Keratinocyte (primary cell): ENCODE results near the gene KCTD14. TPM values are rescaled to one million over a fixed set of nuclear protein-coding genes. Genes with fewer than 3 reads are reported as not detected.

Source experiments
- DNase-seq: peaks from one replicate; pipeline ENCODE4 v3.0.0-alpha.2; 2011; ENCODE audit warnings: low read depth, missing footprints, low spot score
- FAIRE-seq: peaks from 2 replicates; lab custom pipeline; 2011; peaks lifted over from hg19 to GRCh38; lab: Jason Lieb, UNC
- H2AFZ ChIP-seq: 2 replicates; pipeline ENCODE4 v1.6.0; 2012; ENCODE audit warnings: low read length, control low read depth, inconsistent platforms; ENCODE audit not compliant: control insufficient read depth
- H3K27ac ChIP-seq: 2 replicates; pipeline ENCODE4 v1.5.1; 2011; ENCODE audit warnings: low read length; ENCODE audit not compliant: control insufficient read depth, insufficient read depth
- H3K27me3 ChIP-seq: 3 replicates; pipeline ENCODE4 v1.6.0; 2011; ENCODE audit warnings: low read length; ENCODE audit not compliant: control insufficient read depth, insufficient read depth; ENCODE audit errors: extremely low read depth
- H3K36me3 ChIP-seq, 2 experiments: 2 replicates in 1 of 2; 3 replicates in 1 of 2; pipeline ENCODE4 v1.5.1; 2011; ENCODE audit warnings: low read length in 2 of 2, mild to moderate bottlenecking in 1 of 2; ENCODE audit not compliant: control insufficient read depth in 2 of 2, insufficient read depth in 2 of 2; ENCODE audit errors: extremely low read depth in 1 of 2
- H3K4me1 ChIP-seq: 3 replicates; pipeline ENCODE4 v1.5.1; 2011; ENCODE audit warnings: low read length; ENCODE audit not compliant: control insufficient read depth, insufficient read depth; ENCODE audit errors: extremely low read depth
- H3K4me2 ChIP-seq: 3 replicates; pipeline ENCODE4 v1.6.0; 2011; ENCODE audit warnings: low read depth, low read length; ENCODE audit not compliant: control insufficient read depth, insufficient read depth; ENCODE audit errors: extremely low read depth
- H3K4me3 ChIP-seq, 3 experiments: fragments of 200-600 bp in 1 of 3; sonication (generic) in 1 of 3; 2 replicates in 2 of 3; 3 replicates in 1 of 3; pipeline ENCODE4 v1.5.1; 2011 to 2016; ENCODE audit warnings: low read length in 3 of 3, mild to moderate bottlenecking in 3 of 3, control low read depth in 2 of 3, inconsistent platforms in 1 of 3, low read depth in 1 of 3, mixed read lengths in 1 of 3, mixed run types in 1 of 3, moderate library complexity in 1 of 3; ENCODE audit not compliant: control insufficient read depth in 2 of 3, insufficient read depth in 2 of 3; ENCODE audit errors: extremely low read depth in 1 of 3
- H3K79me2 ChIP-seq: 2 replicates; pipeline ENCODE4 v1.6.0; 2012; ENCODE audit warnings: low read length; ENCODE audit not compliant: control insufficient read depth, insufficient read depth
- H3K9ac ChIP-seq: 3 replicates; pipeline ENCODE4 v1.6.0; 2011; ENCODE audit warnings: low read length; ENCODE audit not compliant: control insufficient read depth, insufficient read depth; ENCODE audit errors: extremely low read depth
- H3K9me1 ChIP-seq: 3 replicates; pipeline ENCODE4 v1.6.0; 2011; ENCODE audit warnings: low read length; ENCODE audit not compliant: control insufficient read depth, insufficient read depth; ENCODE audit errors: extremely low read depth
- H3K9me3 ChIP-seq: 2 replicates; pipeline ENCODE4 v1.5.1; 2012; ENCODE audit warnings: low read depth, low read length; ENCODE audit not compliant: control insufficient read depth
- H4K20me1 ChIP-seq: 3 replicates; pipeline ENCODE4 v1.6.0; 2011; ENCODE audit warnings: low read length; ENCODE audit not compliant: control insufficient read depth, insufficient read depth; ENCODE audit errors: extremely low read depth
- EZH2 ChIP-seq: IDR thresholded peaks from one replicate; pipeline ENCODE4 v1.6.1; 2012; ENCODE audit warnings: inconsistent platforms, mild to moderate bottlenecking, low read length, moderate library complexity
- dilution Hi-C: fragments of 300-500 bp; cut with MboI; formaldehyde crosslinking; loops from one replicate; pipeline ENCODE4 v1.7.0; 2020; ENCODE audit warnings: low sequenced_read_pairs; ENCODE audit not compliant: extremely low pct_ligation_motif_present
- polyA plus RNA-seq, 5 experiments: library from polyadenylated mRNA; depleted of rRNA in 3 of 5; stranded (reverse) in 3 of 5; stranded (forward) in 1 of 5; unstranded in 1 of 5; fragments of >200 nt; gene quantifications; 1 replicate in 1 of 5; 2 replicates in 3 of 5; 3 replicates in 1 of 5; pipeline versions ENCODE4 v1.2.1 to v1.2.3, GENCODE V29; 2011 to 2012; ENCODE audit warnings: missing spikeins in 2 of 5, low read depth in 1 of 5, low replicate concordance in 1 of 5
- TF ChIP-seq, protein P1 (sequence below), 3 experiments: IDR thresholded peaks in 1 of 3; conservative IDR thresholded peaks in 1 of 3; optimal IDR thresholded peaks in 1 of 3; 2 replicates in 2 of 3; 3 replicates in 1 of 3; pipeline versions ENCODE3 to v1.5.1; 2011; ENCODE audit warnings: low read length in 3 of 3, mild to moderate bottlenecking in 3 of 3, moderate library complexity in 2 of 3, control low read depth in 1 of 3, inconsistent platforms in 1 of 3; ENCODE audit not compliant: insufficient read depth in 2 of 3; ENCODE audit errors: extremely low read depth in 1 of 3

KCTD14 gene
- polyA plus RNA-seq, 1 donor (not counting 4 experiments of a cell fraction or from before 2014, with no cell fraction given), result 2.1 TPM

DNA sequence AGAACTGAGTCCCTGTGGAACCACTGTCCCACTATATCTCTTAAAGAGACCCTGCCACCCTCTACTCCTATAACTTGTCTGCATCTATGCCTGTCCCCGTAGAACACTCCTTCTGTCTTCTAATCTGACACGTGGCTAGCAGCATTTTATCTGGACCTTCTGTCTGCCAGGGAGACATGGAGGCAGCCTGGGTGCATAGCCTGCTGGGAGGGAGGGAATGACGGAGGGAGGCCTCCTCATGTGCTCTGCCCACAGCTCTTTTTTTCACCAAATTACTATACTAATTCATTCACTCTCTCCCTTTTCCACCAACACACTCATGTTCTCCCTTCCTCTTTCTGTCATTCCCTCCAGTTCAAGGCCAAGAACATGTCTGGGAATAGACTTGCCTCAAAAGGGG is 33.0 kb upstream of the KCTD14 start:
- H3K9ac ChIP-seq, result no peak overlapping the region
- no peaks in the 10 kb centered on the region for H3K79me2 ChIP-seq
- no peak overlapping the region for H2AFZ ChIP-seq
- H3K36me3 ChIP-seq, result no peaks in the 10 kb centered on the region
- H3K27ac ChIP-seq, result no peak overlapping the region
- H3K9me3 ChIP-seq, result no peaks in the 10 kb centered on the region
- H4K20me1 ChIP-seq, result no peaks in the 10 kb centered on the region
- no peaks in the 10 kb centered on the region for H3K27me3 ChIP-seq
- dilution Hi-C loops, result no loop called here
- H3K4me3 ChIP-seq, result no peak overlapping the region
- H3K9me1 ChIP-seq, result no peaks in the 10 kb centered on the region
- H3K4me2 ChIP-seq, result no peak overlapping the region
- DNase-seq, result no peak
- FAIRE-seq, result no peak
- TF ChIP-seq EZH2, result no peak
- TF ChIP-seq, protein P1, sequence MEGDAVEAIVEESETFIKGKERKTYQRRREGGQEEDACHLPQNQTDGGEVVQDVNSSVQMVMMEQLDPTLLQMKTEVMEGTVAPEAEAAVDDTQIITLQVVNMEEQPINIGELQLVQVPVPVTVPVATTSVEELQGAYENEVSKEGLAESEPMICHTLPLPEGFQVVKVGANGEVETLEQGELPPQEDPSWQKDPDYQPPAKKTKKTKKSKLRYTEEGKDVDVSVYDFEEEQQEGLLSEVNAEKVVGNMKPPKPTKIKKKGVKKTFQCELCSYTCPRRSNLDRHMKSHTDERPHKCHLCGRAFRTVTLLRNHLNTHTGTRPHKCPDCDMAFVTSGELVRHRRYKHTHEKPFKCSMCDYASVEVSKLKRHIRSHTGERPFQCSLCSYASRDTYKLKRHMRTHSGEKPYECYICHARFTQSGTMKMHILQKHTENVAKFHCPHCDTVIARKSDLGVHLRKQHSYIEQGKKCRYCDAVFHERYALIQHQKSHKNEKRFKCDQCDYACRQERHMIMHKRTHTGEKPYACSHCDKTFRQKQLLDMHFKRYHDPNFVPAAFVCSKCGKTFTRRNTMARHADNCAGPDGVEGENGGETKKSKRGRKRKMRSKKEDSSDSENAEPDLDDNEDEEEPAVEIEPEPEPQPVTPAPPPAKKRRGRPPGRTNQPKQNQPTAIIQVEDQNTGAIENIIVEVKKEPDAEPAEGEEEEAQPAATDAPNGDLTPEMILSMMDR (optimal IDR thresholded peaks at IDR 0.05 in 1 of 3, IDR thresholded peaks at IDR 0.05 in 1 of 3, conservative IDR thresholded peaks at IDR 0.05 in 1 of 3; ENCODE audit: extremely low read depth in 1 of 3, insufficient read depth in 2 of 3, low read length in 3 of 3), result no peak
- H3K4me1 ChIP-seq, result peaks cover 3% of the 10 kb centered on the region

DNA sequence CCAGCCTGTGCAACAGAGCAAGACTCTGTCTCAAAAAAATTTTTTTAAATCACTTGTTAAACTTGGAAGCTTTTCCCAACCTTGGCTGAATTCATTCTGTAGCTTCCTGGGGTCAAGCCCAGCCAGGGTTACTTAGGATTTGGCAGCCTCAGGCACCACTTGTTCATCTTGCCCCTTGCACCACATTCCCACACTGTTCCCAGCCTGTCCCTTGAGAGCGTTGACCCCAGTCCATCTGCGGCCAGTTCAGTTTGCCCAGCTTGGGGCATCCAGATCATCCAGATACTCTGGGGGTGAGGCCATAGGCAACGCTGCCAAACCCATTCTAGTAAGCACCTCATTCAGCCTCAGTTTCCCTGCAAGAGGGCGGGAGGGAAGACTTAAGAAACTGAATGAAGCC is 31.9 kb upstream of the KCTD14 start:
- H3K36me3 ChIP-seq, result no peaks in the 10 kb centered on the region
- no peak overlapping the region for H3K4me3 ChIP-seq
- no peaks in the 10 kb centered on the region for H3K9me1 ChIP-seq
- H4K20me1 ChIP-seq, result no peaks in the 10 kb centered on the region
- FAIRE-seq, result no peak
- H3K79me2 ChIP-seq, result no peaks in the 10 kb centered on the region
- DNase-seq, result no peak
- TF ChIP-seq, protein P1 (optimal IDR thresholded peaks at IDR 0.05 in 1 of 3, IDR thresholded peaks at IDR 0.05 in 1 of 3, conservative IDR thresholded peaks at IDR 0.05 in 1 of 3; ENCODE audit: extremely low read depth in 1 of 3, insufficient read depth in 2 of 3, low read length in 3 of 3), result no peak
- no peak for TF ChIP-seq EZH2
- no peak overlapping the region for H2AFZ ChIP-seq
- H3K27ac ChIP-seq, result no peak overlapping the region
- no peak overlapping the region for H3K9ac ChIP-seq
- H3K27me3 ChIP-seq, result no peaks in the 10 kb centered on the region
- H3K4me1 ChIP-seq, result peaks cover 3% of the 10 kb centered on the region
- no peaks in the 10 kb centered on the region for H3K9me3 ChIP-seq
- no peak overlapping the region for H3K4me2 ChIP-seq
- dilution Hi-C loops, result no loop called here
